ENCODE results near the gene TMED9.

Gene TMED9

GRCh38 chr5:177601126-177601525 is 9.1 kb downstream of the TMED9 start:
- no peak for DNase-seq (ENCODE audit: extremely low read depth, insufficient read length)
- Histone ChIP-seq H3K4me3 (replicated peaks; ENCODE audit: low read depth, low read length) (peak overlapping the region; percentile 68; the same call in 1 of the 2 replicates), H3K27me3 (replicated peaks; ENCODE audit: control insufficient read depth, insufficient read depth, low read length) (no peaks in the 10 kb centered on the region), H3K36me3 (ENCODE audit: control insufficient read depth, insufficient read depth, low read length) (peaks cover 11% of the 10 kb centered on the region)
- TF ChIP-seq CTCF (IDR thresholded peaks at IDR 0.05; ENCODE audit: insufficient read depth, low read length, poor library complexity, severe bottlenecking), result no peak

GRCh38 chr5:177601577-177602457 is 9.8 kb downstream of the TMED9 start:
- H3K27me3 ChIP-seq (replicated peaks; ENCODE audit: control insufficient read depth, insufficient read depth, low read length), result no peaks in the 10 kb centered on the region
- TF ChIP-seq CTCF (IDR thresholded peaks at IDR 0.05; ENCODE audit: insufficient read depth, low read length, poor library complexity, severe bottlenecking), result no peak
- DNase-seq (ENCODE audit: extremely low read depth, insufficient read length), result no peak
- no peak overlapping the region for H3K4me3 ChIP-seq (replicated peaks; ENCODE audit: low read depth, low read length)
- peaks cover 7% of the 10 kb centered on the region for H3K36me3 ChIP-seq (ENCODE audit: control insufficient read depth, insufficient read depth, low read length)

- no peak for TF ChIP-seq CTCF (IDR thresholded peaks at IDR 0.05; ENCODE audit: insufficient read depth, low read length, poor library complexity, severe bottlenecking)
- Histone ChIP-seq H3K27me3 (replicated peaks; ENCODE audit: control insufficient read depth, insufficient read depth, low read length) (no peaks in the 10 kb centered on the region), H3K4me3 (replicated peaks; ENCODE audit: low read depth, low read length) (no peak overlapping the region), H3K36me3 (ENCODE audit: control insufficient read depth, insufficient read depth, low read length) (peaks cover 8% of the 10 kb centered on the region)
- no peak for DNase-seq (ENCODE audit: extremely low read depth, insufficient read length)
Observed at GRCh38 chr5:177602458-177602830, 10.4 kb downstream of the TMED9 start.

- Histone ChIP-seq H3K27me3 (replicated peaks; ENCODE audit: control insufficient read depth, insufficient read depth, low read length) (no peaks in the 10 kb centered on the region), H3K36me3 (ENCODE audit: control insufficient read depth, insufficient read depth, low read length) (peaks cover 14% of the 10 kb centered on the region), H3K4me3 (replicated peaks; ENCODE audit: low read depth, low read length) (no peak overlapping the region)
- TF ChIP-seq CTCF (IDR thresholded peaks at IDR 0.05; ENCODE audit: insufficient read depth, low read length, poor library complexity, severe bottlenecking), result no peak
- DNase-seq (ENCODE audit: extremely low read depth, insufficient read length), result no peak
Observed at GRCh38 chr5:177603631-177604030, 11.6 kb downstream of the TMED9 start.

GRCh38 chr5:177604116-177604521 is 12.1 kb downstream of the TMED9 start:
- TF ChIP-seq CTCF (IDR thresholded peaks at IDR 0.05; ENCODE audit: insufficient read depth, low read length, poor library complexity, severe bottlenecking), result no peak
- Histone ChIP-seq H3K4me3 (replicated peaks; ENCODE audit: low read depth, low read length) (no peak overlapping the region), H3K27me3 (replicated peaks; ENCODE audit: control insufficient read depth, insufficient read depth, low read length) (no peaks in the 10 kb centered on the region), H3K36me3 (ENCODE audit: control insufficient read depth, insufficient read depth, low read length) (peaks cover 18% of the 10 kb centered on the region)
- DNase-seq (ENCODE audit: extremely low read depth, insufficient read length), result no peak
